GM10248 (cell line): ENCODE data around the gene TMEM170A.
"Not testable (repeated sequence)": the region's sequence is repeated elsewhere in the genome, so short reads cannot be mapped to it uniquely, and the experiment has no call there.

ENCODE experiments used
- CTCF ChIA-PET: fragments of 300-600 bp; sonication (Branson Sonifier 250); formaldehyde crosslinking; extraction: SDS; loops from one replicate; lab custom pipeline; 2021; ENCODE audit warnings: antibody characterized with exemption; lab: Yijun Ruan, JAX
- POLR2A ChIA-PET: fragments of 350-650 bp; sonication (Branson Sonifier 250); formaldehyde crosslinking; extraction: SDS; loops from one replicate; lab custom pipeline; 2020; ENCODE audit warnings: antibody characterized with exemption; lab: Yijun Ruan, JAX
- DNase-seq: peaks from one replicate; pipeline ENCODE4 v3.0.0; 2012; ENCODE audit errors: extremely low spot score
- TF ChIP-seq, protein P1 (sequence below): IDR thresholded peaks from 2 replicates; pipeline ENCODE4 v1.5.1; 2012; ENCODE audit warnings: mild to moderate bottlenecking, low read depth; ENCODE audit errors: extremely low read depth, missing control alignments, control extremely low read depth

Gene TMEM170A

GRCh38 chr16:75445298-75445697, 19.2 kb downstream of the TMEM170A start:
- ChIA-PET POLR2A (interaction anchor here (0.8 kb wide), 1 partner anchor 12 kb away, joined by 3 read pairs; the partner anchor contains the start of gene CFDP1), CTCF (interaction anchor here (0.9 to 3.3 kb wide), 7 partner anchors 12 to 246 kb away, joined by 3 to 11 read pairs (median 5); partner anchors contain the start of gene TMEM170A)
- no peak for DNase-seq
- TF ChIP-seq, protein P1, sequence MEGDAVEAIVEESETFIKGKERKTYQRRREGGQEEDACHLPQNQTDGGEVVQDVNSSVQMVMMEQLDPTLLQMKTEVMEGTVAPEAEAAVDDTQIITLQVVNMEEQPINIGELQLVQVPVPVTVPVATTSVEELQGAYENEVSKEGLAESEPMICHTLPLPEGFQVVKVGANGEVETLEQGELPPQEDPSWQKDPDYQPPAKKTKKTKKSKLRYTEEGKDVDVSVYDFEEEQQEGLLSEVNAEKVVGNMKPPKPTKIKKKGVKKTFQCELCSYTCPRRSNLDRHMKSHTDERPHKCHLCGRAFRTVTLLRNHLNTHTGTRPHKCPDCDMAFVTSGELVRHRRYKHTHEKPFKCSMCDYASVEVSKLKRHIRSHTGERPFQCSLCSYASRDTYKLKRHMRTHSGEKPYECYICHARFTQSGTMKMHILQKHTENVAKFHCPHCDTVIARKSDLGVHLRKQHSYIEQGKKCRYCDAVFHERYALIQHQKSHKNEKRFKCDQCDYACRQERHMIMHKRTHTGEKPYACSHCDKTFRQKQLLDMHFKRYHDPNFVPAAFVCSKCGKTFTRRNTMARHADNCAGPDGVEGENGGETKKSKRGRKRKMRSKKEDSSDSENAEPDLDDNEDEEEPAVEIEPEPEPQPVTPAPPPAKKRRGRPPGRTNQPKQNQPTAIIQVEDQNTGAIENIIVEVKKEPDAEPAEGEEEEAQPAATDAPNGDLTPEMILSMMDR: no peak

DNA sequence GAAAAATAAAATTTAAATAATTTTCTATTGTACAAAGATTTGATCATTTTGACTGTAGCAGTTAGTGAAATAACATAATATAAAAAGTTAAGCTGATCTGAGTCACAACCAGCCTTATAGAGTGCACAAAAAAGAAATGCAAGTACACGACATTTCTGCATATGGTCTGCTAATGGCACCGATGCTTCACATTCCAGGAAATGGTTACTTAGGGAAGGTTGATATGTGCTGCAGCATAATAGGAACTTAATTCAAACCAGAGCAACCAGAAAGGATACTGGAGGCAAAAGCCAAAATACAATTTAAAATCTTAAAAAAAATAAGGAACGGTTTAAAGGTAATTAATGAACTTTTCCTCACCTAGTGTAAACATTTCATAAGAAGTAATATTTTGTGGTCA, 21.2 kb downstream of the TMEM170A start:
- TF ChIP-seq, protein P1: no peak
- DNase-seq: no peak
- POLR2A ChIA-PET: no interaction called here
- CTCF ChIA-PET: interaction anchor here (1.5 to 2.3 kb wide), 5 partner anchors 9 to 78 kb away, joined by 3 to 11 read pairs (median 4); partner anchors contain the start of gene TMEM170A

- DNase-seq: peak; percentile 82
- ChIA-PET POLR2A (interaction anchor here (0.8 to 1.1 kb wide), 3 partner anchors 11 to 214 kb away, joined by 3 to 4 read pairs (median 3); partner anchors contain the start of genes KARS1 and TERF2IP), CTCF (interaction anchor here (0.8 to 2.6 kb wide), 15 partner anchors 10 to 87 kb away, joined by 3 to 23 read pairs (median 4); partner anchors contain the start of gene TMEM170A)
- TF ChIP-seq, protein P1: no peak
Observed at GRCh38 chr16:75433732-75434413, 30.6 kb downstream of the TMEM170A start.

- CTCF ChIA-PET: interaction anchor here (0.5 to 2.6 kb wide), 16 partner anchors 11 to 84 kb away, joined by 3 to 23 read pairs (median 4); partner anchors contain the start of gene TMEM170A
- POLR2A ChIA-PET: interaction anchor here (0.8 to 1.1 kb wide), 2 partner anchors 12 to 26 kb away, joined by 3 to 4 read pairs; no protein-coding TSS in a partner anchor
- TF ChIP-seq, protein P1: peak; percentile 2
- peak; percentile 98 for DNase-seq
Observed at GRCh38 chr16:75432828-75433731, 31.4 kb downstream of the TMEM170A start, which contains the start of gene CFDP1. Gene CFDP1 (minus strand): TSS chr16:75433503. CDS start chr16:75433352, 151 bp downstream.

DNA sequence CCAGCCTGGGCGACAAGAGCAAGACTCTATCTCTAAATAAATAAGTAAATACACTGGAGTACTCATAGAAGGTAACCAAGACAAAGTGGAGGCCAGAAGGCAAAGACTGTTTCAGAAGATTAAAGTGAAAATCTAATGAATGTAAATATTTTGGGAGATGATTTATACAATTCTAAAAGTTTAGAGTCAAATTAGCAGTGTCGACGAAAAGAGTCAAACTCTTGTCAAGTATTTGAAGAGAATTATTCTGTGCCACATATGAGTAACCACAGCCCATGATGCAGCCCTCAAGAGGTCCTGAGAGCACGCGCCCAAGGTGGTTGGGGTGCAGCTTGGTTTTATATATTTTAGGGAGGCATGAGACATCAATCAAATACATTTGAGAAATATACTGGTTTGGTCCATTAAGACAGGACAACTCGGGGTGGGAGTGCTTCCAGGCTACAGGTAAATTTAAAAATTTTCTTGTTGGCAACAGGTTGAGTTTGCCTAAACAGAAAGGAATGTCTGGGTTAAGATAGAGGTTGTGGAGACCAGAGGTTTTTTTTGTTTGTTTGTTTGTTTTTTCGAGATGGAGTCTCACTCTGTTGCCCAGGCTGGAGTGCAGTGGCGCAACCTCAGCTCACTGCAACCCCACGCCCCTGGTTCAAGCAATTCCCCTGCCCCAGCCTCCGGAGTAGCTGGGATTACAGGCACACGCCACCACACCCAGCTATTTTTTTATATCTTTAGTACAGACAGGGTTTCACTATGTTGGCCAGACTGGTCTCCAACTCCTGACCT, 34.7 kb downstream of the TMEM170A start:
- ChIA-PET POLR2A (no interaction called here), CTCF (no interaction called here)
- no peak for DNase-seq
- TF ChIP-seq, protein P1: no peak

- POLR2A ChIA-PET, CTCF ChIA-PET, DNase-seq: not testable (repeated sequence)
Observed at GRCh38 chr16:75426524-75426923, 38.0 kb downstream of the TMEM170A start.

- CTCF ChIA-PET: interaction anchor here (1.1 kb wide), 1 partner anchor 225 kb away, joined by 3 read pairs; no protein-coding TSS in a partner anchor
- POLR2A ChIA-PET: not testable (repeated sequence)
Observed at GRCh38 chr16:75424105-75424762, 40.3 kb downstream of the TMEM170A start.

More at GRCh38 chr16:75424105-75424762, 40.3 kb downstream of the TMEM170A start:
- not testable (repeated sequence) for DNase-seq
